ENCODE measurements around the gene SOSTDC1.

DNA sequence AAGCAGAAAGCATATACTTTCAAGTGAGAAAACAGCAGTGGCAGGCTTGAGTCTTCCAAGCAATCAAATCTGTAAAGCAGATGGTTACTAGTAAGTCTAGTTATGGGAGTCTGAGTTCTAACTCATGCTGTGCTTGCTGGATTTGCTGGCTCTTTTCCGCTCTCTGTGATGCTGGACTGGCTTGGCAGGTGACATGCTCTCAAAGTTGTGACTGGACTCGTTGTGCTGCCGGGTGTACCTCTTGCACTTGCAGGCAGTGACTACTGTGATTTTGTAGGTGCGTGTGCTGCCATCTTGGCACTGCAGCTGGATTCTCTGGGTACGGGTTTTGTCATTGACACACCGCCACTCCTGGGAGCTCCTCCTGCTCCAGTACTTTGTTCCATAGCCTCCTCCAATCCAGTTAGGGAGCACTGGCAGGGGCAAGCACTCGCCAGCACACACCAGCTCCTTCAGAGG lies 3.1 kb downstream of the SOSTDC1 start:
- TF ChIP-seq, protein P1, sequence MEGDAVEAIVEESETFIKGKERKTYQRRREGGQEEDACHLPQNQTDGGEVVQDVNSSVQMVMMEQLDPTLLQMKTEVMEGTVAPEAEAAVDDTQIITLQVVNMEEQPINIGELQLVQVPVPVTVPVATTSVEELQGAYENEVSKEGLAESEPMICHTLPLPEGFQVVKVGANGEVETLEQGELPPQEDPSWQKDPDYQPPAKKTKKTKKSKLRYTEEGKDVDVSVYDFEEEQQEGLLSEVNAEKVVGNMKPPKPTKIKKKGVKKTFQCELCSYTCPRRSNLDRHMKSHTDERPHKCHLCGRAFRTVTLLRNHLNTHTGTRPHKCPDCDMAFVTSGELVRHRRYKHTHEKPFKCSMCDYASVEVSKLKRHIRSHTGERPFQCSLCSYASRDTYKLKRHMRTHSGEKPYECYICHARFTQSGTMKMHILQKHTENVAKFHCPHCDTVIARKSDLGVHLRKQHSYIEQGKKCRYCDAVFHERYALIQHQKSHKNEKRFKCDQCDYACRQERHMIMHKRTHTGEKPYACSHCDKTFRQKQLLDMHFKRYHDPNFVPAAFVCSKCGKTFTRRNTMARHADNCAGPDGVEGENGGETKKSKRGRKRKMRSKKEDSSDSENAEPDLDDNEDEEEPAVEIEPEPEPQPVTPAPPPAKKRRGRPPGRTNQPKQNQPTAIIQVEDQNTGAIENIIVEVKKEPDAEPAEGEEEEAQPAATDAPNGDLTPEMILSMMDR (IDR thresholded peaks at IDR 0.05): no peak
- TF ChIP-seq POLR2A (IDR thresholded peaks at IDR 0.05): no peak

All from lower leg skin (tissue), 3 donors.